ENCODE measurements around the gene CD83.

The CD83 gene

GRCh38 chr6:14079971-14080370 is 37.6 kb upstream of the CD83 start:
- Histone ChIP-seq H3K9me3 (ENCODE audit: control insufficient read depth, insufficient read depth, low read length) (no peaks in the 10 kb centered on the region), H3K36me3 (ENCODE audit: control insufficient read depth, insufficient read depth, low read length) (no peaks in the 10 kb centered on the region), H3K4me1 (ENCODE audit: control insufficient read depth, insufficient read depth, low read length) (no peaks in the 10 kb centered on the region), H3K27ac (ENCODE audit: low read length) (no peak overlapping the region), H3K4me3 (ENCODE audit: low read length) (no peak overlapping the region), H3K27me3 (ENCODE audit: control insufficient read depth, insufficient read depth, low read length) (no peaks in the 10 kb centered on the region)
- WGBS (ENCODE audit: insufficient coverage, insufficient read length) = no CpG with 5 or more reads among the region's 3 CpGs
- DNase-seq (ENCODE audit: low read depth, low spot score) = no peak

- H3K4me1 ChIP-seq (ENCODE audit: control insufficient read depth, insufficient read depth, low read length) = no peaks in the 10 kb centered on the region
- H3K27ac ChIP-seq (ENCODE audit: low read length) = no peak overlapping the region
- no peak overlapping the region for H3K4me3 ChIP-seq (ENCODE audit: low read length)
- DNase-seq (ENCODE audit: low read depth, low spot score) = no peak
- no CpG with 5 or more reads among the region's 5 CpGs for WGBS (ENCODE audit: insufficient coverage, insufficient read length)
- no peaks in the 10 kb centered on the region for H3K36me3 ChIP-seq (ENCODE audit: control insufficient read depth, insufficient read depth, low read length)
- H3K27me3 ChIP-seq (ENCODE audit: control insufficient read depth, insufficient read depth, low read length) = no peaks in the 10 kb centered on the region
- H3K9me3 ChIP-seq (ENCODE audit: control insufficient read depth, insufficient read depth, low read length) = no peaks in the 10 kb centered on the region
These were observed 36.4 kb upstream of the CD83 start for GRCh38 chr6:14081126-14081525.

GRCh38 chr6:14082771-14083170 is 34.8 kb upstream of the CD83 start:
- WGBS (ENCODE audit: insufficient coverage, insufficient read length) = no CpG with 5 or more reads among the region's 3 CpGs
- Histone ChIP-seq H3K27me3 (ENCODE audit: control insufficient read depth, insufficient read depth, low read length) (no peaks in the 10 kb centered on the region), H3K4me1 (ENCODE audit: control insufficient read depth, insufficient read depth, low read length) (no peaks in the 10 kb centered on the region), H3K27ac (ENCODE audit: low read length) (no peak overlapping the region), H3K4me3 (ENCODE audit: low read length) (no peak overlapping the region), H3K36me3 (ENCODE audit: control insufficient read depth, insufficient read depth, low read length) (no peaks in the 10 kb centered on the region), H3K9me3 (ENCODE audit: control insufficient read depth, insufficient read depth, low read length) (no peaks in the 10 kb centered on the region)
- DNase-seq (ENCODE audit: low read depth, low spot score) = no peak

- no peaks in the 10 kb centered on the region for H3K36me3 ChIP-seq (ENCODE audit: control insufficient read depth, insufficient read depth, low read length)
- DNase-seq (ENCODE audit: low read depth, low spot score) = no peak
- H3K27me3 ChIP-seq (ENCODE audit: control insufficient read depth, insufficient read depth, low read length) = no peaks in the 10 kb centered on the region
- no peak overlapping the region for H3K4me3 ChIP-seq (ENCODE audit: low read length)
- no CpG with 5 or more reads among the region's 3 CpGs for WGBS (ENCODE audit: insufficient coverage, insufficient read length)
- H3K4me1 ChIP-seq (ENCODE audit: control insufficient read depth, insufficient read depth, low read length) = no peaks in the 10 kb centered on the region
- no peak overlapping the region for H3K27ac ChIP-seq (ENCODE audit: low read length)
- H3K9me3 ChIP-seq (ENCODE audit: control insufficient read depth, insufficient read depth, low read length) = no peaks in the 10 kb centered on the region
These were observed 34.3 kb upstream of the CD83 start for GRCh38 chr6:14083262-14083661.

GRCh38 chr6:14083751-14084150 is 33.8 kb upstream of the CD83 start:
- no peaks in the 10 kb centered on the region for H3K4me1 ChIP-seq (ENCODE audit: control insufficient read depth, insufficient read depth, low read length)
- H3K27me3 ChIP-seq (ENCODE audit: control insufficient read depth, insufficient read depth, low read length) = no peaks in the 10 kb centered on the region
- no CpG with 5 or more reads among the region's 3 CpGs for WGBS (ENCODE audit: insufficient coverage, insufficient read length)
- DNase-seq (ENCODE audit: low read depth, low spot score) = no peak
- no peak overlapping the region for H3K27ac ChIP-seq (ENCODE audit: low read length)
- no peak overlapping the region for H3K4me3 ChIP-seq (ENCODE audit: low read length)
- H3K36me3 ChIP-seq (ENCODE audit: control insufficient read depth, insufficient read depth, low read length) = no peaks in the 10 kb centered on the region
- H3K9me3 ChIP-seq (ENCODE audit: control insufficient read depth, insufficient read depth, low read length) = no peaks in the 10 kb centered on the region

- no peaks in the 10 kb centered on the region for H3K9me3 ChIP-seq (ENCODE audit: control insufficient read depth, insufficient read depth, low read length)
- DNase-seq (ENCODE audit: low read depth, low spot score) = no peak
- H3K4me1 ChIP-seq (ENCODE audit: control insufficient read depth, insufficient read depth, low read length) = no peaks in the 10 kb centered on the region
- no peaks in the 10 kb centered on the region for H3K27me3 ChIP-seq (ENCODE audit: control insufficient read depth, insufficient read depth, low read length)
- WGBS (ENCODE audit: insufficient coverage, insufficient read length) = no CpG with 5 or more reads among the region's 11 CpGs
- H3K36me3 ChIP-seq (ENCODE audit: control insufficient read depth, insufficient read depth, low read length) = no peaks in the 10 kb centered on the region
- H3K4me3 ChIP-seq (ENCODE audit: low read length) = no peak overlapping the region
- H3K27ac ChIP-seq (ENCODE audit: low read length) = no peak overlapping the region
These were observed 33.2 kb upstream of the CD83 start for GRCh38 chr6:14084388-14084787.

GRCh38 chr6:14085176-14085787 is 32.3 kb upstream of the CD83 start:
- no peak for DNase-seq (ENCODE audit: low read depth, low spot score)
- Histone ChIP-seq H3K36me3 (ENCODE audit: control insufficient read depth, insufficient read depth, low read length) (no peaks in the 10 kb centered on the region), H3K4me1 (ENCODE audit: control insufficient read depth, insufficient read depth, low read length) (no peaks in the 10 kb centered on the region), H3K9me3 (ENCODE audit: control insufficient read depth, insufficient read depth, low read length) (no peaks in the 10 kb centered on the region), H3K27me3 (ENCODE audit: control insufficient read depth, insufficient read depth, low read length) (no peaks in the 10 kb centered on the region), H3K27ac (ENCODE audit: low read length) (no peak overlapping the region), H3K4me3 (ENCODE audit: low read length) (no peak overlapping the region)
- WGBS (ENCODE audit: insufficient coverage, insufficient read length) = no CpG with 5 or more reads among the region's 5 CpGs

- no CpG with 5 or more reads among the region's 1 CpG for WGBS (ENCODE audit: insufficient coverage, insufficient read length)
- Histone ChIP-seq H3K27me3 (ENCODE audit: control insufficient read depth, insufficient read depth, low read length) (no peaks in the 10 kb centered on the region), H3K36me3 (ENCODE audit: control insufficient read depth, insufficient read depth, low read length) (no peaks in the 10 kb centered on the region), H3K9me3 (ENCODE audit: control insufficient read depth, insufficient read depth, low read length) (no peaks in the 10 kb centered on the region), H3K4me3 (ENCODE audit: low read length) (no peak overlapping the region), H3K4me1 (ENCODE audit: control insufficient read depth, insufficient read depth, low read length) (no peaks in the 10 kb centered on the region), H3K27ac (ENCODE audit: low read length) (no peak overlapping the region)
- no peak for DNase-seq (ENCODE audit: low read depth, low spot score)
These were observed 30.9 kb upstream of the CD83 start for GRCh38 chr6:14086701-14087100.

- Histone ChIP-seq H3K4me3 (ENCODE audit: low read length) (no peak overlapping the region), H3K4me1 (ENCODE audit: control insufficient read depth, insufficient read depth, low read length) (no peaks in the 10 kb centered on the region)
These were observed 28.9 kb upstream of the CD83 start for GRCh38 chr6:14088600-14089192.

GRCh38 chr6:14089224-14089623 is 28.3 kb upstream of the CD83 start:
- H3K4me1 ChIP-seq (ENCODE audit: control insufficient read depth, insufficient read depth, low read length) = no peaks in the 10 kb centered on the region
- H3K27ac ChIP-seq (ENCODE audit: low read length) = no peak overlapping the region
- H3K4me3 ChIP-seq (ENCODE audit: low read length) = no peak overlapping the region
- no peaks in the 10 kb centered on the region for H3K36me3 ChIP-seq (ENCODE audit: control insufficient read depth, insufficient read depth, low read length)
- H3K9me3 ChIP-seq (ENCODE audit: control insufficient read depth, insufficient read depth, low read length) = no peaks in the 10 kb centered on the region
- DNase-seq (ENCODE audit: low read depth, low spot score) = no peak
- no peaks in the 10 kb centered on the region for H3K27me3 ChIP-seq (ENCODE audit: control insufficient read depth, insufficient read depth, low read length)
- WGBS (ENCODE audit: insufficient coverage, insufficient read length) = no CpG with 5 or more reads among the region's 7 CpGs

More at GRCh38 chr6:14088600-14089192, 28.9 kb upstream of the CD83 start:
- WGBS (ENCODE audit: insufficient coverage, insufficient read length) = no CpG with 5 or more reads among the region's 4 CpGs
- no peak for DNase-seq (ENCODE audit: low read depth, low spot score)
- H3K27ac ChIP-seq (ENCODE audit: low read length) = no peak overlapping the region
- H3K36me3 ChIP-seq (ENCODE audit: control insufficient read depth, insufficient read depth, low read length) = no peaks in the 10 kb centered on the region
- no peaks in the 10 kb centered on the region for H3K27me3 ChIP-seq (ENCODE audit: control insufficient read depth, insufficient read depth, low read length)
- H3K9me3 ChIP-seq (ENCODE audit: control insufficient read depth, insufficient read depth, low read length) = no peaks in the 10 kb centered on the region
